Peyer's patch (tissue), 4 donors: ENCODE results near the gene KRT71.

ENCODE experiments used
- CTCF ChIP-seq, 6 experiments: fragments of 450-650 bp in 4 of 6; fragments of 200-600 bp in 2 of 6; sonication (generic) in 1 of 6; IDR thresholded peaks; one replicate each; pipeline ENCODE4 v1.5.1; 2017 to 2019; ENCODE audit warnings: antibody characterized with exemption in 6 of 6, mild to moderate bottlenecking in 3 of 6, moderate library complexity in 1 of 6
- POLR2A ChIP-seq, 2 donors: fragments of 450-650 bp; IDR thresholded peaks; one replicate each; pipeline ENCODE4 v1.5.1; 2017; ENCODE audit warnings: antibody characterized with exemption in 2 of 2, mild to moderate bottlenecking in 2 of 2, moderate library complexity in 2 of 2

GRCh38 chr12:52508211-52508610 lies 44.7 kb downstream of the KRT71 start:
- TF ChIP-seq CTCF (IDR thresholded peaks at IDR 0.05), result no peak
- TF ChIP-seq POLR2A (IDR thresholded peaks at IDR 0.05), result no peak
